ENCODE data around the gene CD22. TPM values are rescaled to one million over a fixed set of nuclear protein-coding genes. Genes with fewer than 3 reads are reported as not detected.

The CD22 gene
- total and polyA plus RNA-seq, 2 of the 13 experiments (the other 11 are each of a cell fraction or from before 2014, with no cell fraction given) = 0.71 to 1.7 TPM

- TF ChIP-seq HMGXB4 (CRISPR knock-in tag; IDR thresholded peaks at IDR 0.05; ENCODE audit: borderline replicate concordance in 1 of 2, low read depth in 1 of 2) = no peak
- no peak for TF ChIP-seq HNRNPH1 (optimal IDR thresholded peaks at IDR 0.05; ENCODE audit: low read depth, low read length)
- peak; percentile 46; the same call in 1 of the 2 replicates for TF ChIP-seq HDAC2 (CRISPR knock-in tag; IDR thresholded peaks at IDR 0.05)
- no peak for TF ChIP-seq DPF2 (CRISPR knock-in tag; IDR thresholded peaks at IDR 0.05; ENCODE audit: borderline replicate concordance, low read depth)
Measured at GRCh38 chr19:35395382-35396199, 66.6 kb downstream of the CD22 start (continued).

GRCh38 chr19:35396240-35396885, 67.4 kb downstream of the CD22 start:
- Histone ChIP-seq H3K4me2 (ENCODE audit: low read depth, low read length) (peak overlapping the region; percentile 78), H2AFZ (ENCODE audit: low read length) (no peak overlapping the region), H4K20me1 (ENCODE audit: insufficient read depth, low read length) (no peaks in the 10 kb centered on the region), H3K79me2 (ENCODE audit: insufficient read depth, low read length) (no peaks in the 10 kb centered on the region), H3K27ac (ENCODE audit: extremely low read length, insufficient read depth, low read length) (no peak overlapping the region), H3K27me3 (ENCODE audit: control insufficient read depth in 1 of 2, insufficient read depth in 2 of 2, low read length in 2 of 2) (0 out of 5 replicates have a peak, but pooled peaks cover 0 to 2% of the 10 kb centered on the region in 2 experiments), H3K9ac (ENCODE audit: insufficient read depth, low read depth, low read length) (no peak overlapping the region), H3K4me1 (ENCODE audit: insufficient read depth, low read length) (peaks cover 42% of the 10 kb centered on the region), H3K4me3 (replicated peaks in 1 of 3; ENCODE audit: insufficient read depth in 1 of 3, low read depth in 2 of 3, low read length in 3 of 3) (no peak overlapping the region), H3K36me3 (replicated peaks in 1 of 2; ENCODE audit: control insufficient read depth in 1 of 2, insufficient read depth in 2 of 2, low read length in 2 of 2) (no peaks in the 10 kb centered on the region), H3K9me3 (ENCODE audit: low read length) (no peaks in the 10 kb centered on the region)
- in situ Hi-C loops (cut with HindIII; ENCODE audit: extremely low pct_ligation_motif_present, low pct_unique_long_range_greater_than_20kb) (no loop called here), intact Hi-C loops (cut with micrococcal nuclease; ENCODE audit: unreplicated experiment) (loop anchor here (5.0 kb wide), 1 partner anchor 44 kb away; no protein-coding TSS in a partner anchor)
- ChIA-PET POLR2A (no interaction called here), CTCF (ENCODE audit: low intra/inter-chr PET ratio, low total read pairs) (no interaction called here)
- FAIRE-seq (no peak), ATAC-seq (no peak), DNase-seq (ENCODE audit: low spot score) (no peak)
- TF ChIP-seq HNF1B (CRISPR knock-in tag; IDR thresholded peaks at IDR 0.05) (0 out of 2 replicates have a peak, but pooled peaks have one; percentile 5), ERF (CRISPR knock-in tag; IDR thresholded peaks at IDR 0.05) (0 out of 2 replicates have a peak, but pooled peaks have one; percentile 5), ZNF460 (CRISPR knock-in tag; IDR thresholded peaks at IDR 0.05; ENCODE audit: borderline replicate concordance) (peak; percentile 81), JUN (CRISPR knock-in tag; IDR thresholded peaks at IDR 0.05) (no peak), ATF7 (IDR thresholded peaks at IDR 0.05) (0 out of 2 replicates have a peak, but pooled peaks have one; percentile 49), ATF7 (CRISPR knock-in tag; IDR thresholded peaks at IDR 0.05) (no peak), CEBPB (IDR thresholded peaks at IDR 0.05; ENCODE audit: borderline replicate concordance, low read depth, low read length) (peak; percentile 60; the same call in 1 of the 2 replicates), ZNF674 (CRISPR knock-in tag; IDR thresholded peaks at IDR 0.05; ENCODE audit: low read depth) (no peak), CEBPG (CRISPR knock-in tag; IDR thresholded peaks at IDR 0.05) (0 out of 2 replicates have a peak, but pooled peaks have one; percentile 16), HDAC1 (CRISPR knock-in tag; IDR thresholded peaks at IDR 0.05) (no peak)
- TF ChIP-seq, protein P1, sequence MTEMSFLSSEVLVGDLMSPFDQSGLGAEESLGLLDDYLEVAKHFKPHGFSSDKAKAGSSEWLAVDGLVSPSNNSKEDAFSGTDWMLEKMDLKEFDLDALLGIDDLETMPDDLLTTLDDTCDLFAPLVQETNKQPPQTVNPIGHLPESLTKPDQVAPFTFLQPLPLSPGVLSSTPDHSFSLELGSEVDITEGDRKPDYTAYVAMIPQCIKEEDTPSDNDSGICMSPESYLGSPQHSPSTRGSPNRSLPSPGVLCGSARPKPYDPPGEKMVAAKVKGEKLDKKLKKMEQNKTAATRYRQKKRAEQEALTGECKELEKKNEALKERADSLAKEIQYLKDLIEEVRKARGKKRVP (CRISPR knock-in tag; IDR thresholded peaks at IDR 0.05) = peak in 1 of 2 experiments; percentile 43; a peak in 2 of 4 replicates
- 61% methylated on average over 14 of the region's 14 CpGs for WGBS (ENCODE audit: low lambda C conversion rate)
- no TSS peak for BruUV-seq (replicated peaks)

Data from HepG2 (cell line).